Liver (tissue), 9 donors: ENCODE data around the gene EVX1. TPM values are rescaled to one million over a fixed set of nuclear protein-coding genes. Genes with fewer than 3 reads are reported as not detected.

Experiments used
- DNase-seq: peaks from one replicate; pipeline ENCODE4 v3.0.0-alpha.2; 2017; ENCODE audit warnings: low spot score
- H3K27ac ChIP-seq, 2 donors: one replicate each; pipeline ENCODE4 v1.7.0; 2013; ENCODE audit warnings: inconsistent platforms in 2 of 2, low read length in 2 of 2, control low read depth in 1 of 2, low read depth in 1 of 2, mild to moderate bottlenecking in 1 of 2
- H3K27me3 ChIP-seq, 4 donors: one replicate each; pipeline versions ENCODE4 v1.6.1 to v1.7.0; 2013; ENCODE audit warnings: low read length in 3 of 4, inconsistent platforms in 1 of 4, mild to moderate bottlenecking in 1 of 4, moderate library complexity in 1 of 4; ENCODE audit not compliant: control insufficient read depth in 4 of 4, insufficient read depth in 4 of 4
- H3K36me3 ChIP-seq, 4 donors: one replicate each; pipeline versions ENCODE4 v1.6.1 to v1.7.0; 2013; ENCODE audit warnings: low read length in 3 of 4, mild to moderate bottlenecking in 3 of 4, low read depth in 1 of 4, moderate library complexity in 1 of 4; ENCODE audit not compliant: control insufficient read depth in 4 of 4, insufficient read depth in 3 of 4
- H3K4me1 ChIP-seq, 4 donors: one replicate each; pipeline versions ENCODE4 v1.6.1 to v1.7.0; 2013; ENCODE audit warnings: low read length in 3 of 4, mild to moderate bottlenecking in 3 of 4, moderate library complexity in 1 of 4; ENCODE audit not compliant: control insufficient read depth in 4 of 4, insufficient read depth in 4 of 4
- H3K4me3 ChIP-seq, 3 donors: one replicate each; pipeline versions ENCODE4 v1.6.1 to v1.7.0; 2013; ENCODE audit warnings: low read length in 3 of 3, control low read depth in 1 of 3, low read depth in 1 of 3, mild to moderate bottlenecking in 1 of 3
- H3K9ac ChIP-seq, 2 donors: one replicate each; pipeline ENCODE4 v1.7.0; 2013; ENCODE audit warnings: low read length in 2 of 2, mild to moderate bottlenecking in 2 of 2, moderate library complexity in 2 of 2, control low read depth in 1 of 2, low read depth in 1 of 2
- H3K9me3 ChIP-seq, 4 donors: one replicate each; pipeline versions ENCODE4 v1.6.1 to v1.7.0; 2013; ENCODE audit warnings: low read length in 3 of 4; ENCODE audit not compliant: control insufficient read depth in 4 of 4
- CTCF ChIP-seq: fragments of 150-350 bp; IDR thresholded peaks from 2 replicates; pipeline ENCODE4 v1.5.1; 2017; ENCODE audit warnings: improper control_type of control experiment, low read depth, low read length; ENCODE audit not compliant: missing input control
- EGR1 ChIP-seq, 2 donors: IDR thresholded peaks; 2 replicates each; pipeline ENCODE4 v1.6.1; 2016 to 2018; ENCODE audit warnings: antibody characterized with exemption in 2 of 2, low read depth in 2 of 2
- FOXA1 ChIP-seq: IDR thresholded peaks from 2 replicates; pipeline ENCODE4 v1.6.1; 2016; ENCODE audit warnings: antibody characterized with exemption
- GABPA ChIP-seq, 2 donors: IDR thresholded peaks in 1 of 2; conservative IDR thresholded peaks in 1 of 2; 2 replicates each; pipeline ENCODE4 v1.6.1; 2016; ENCODE audit warnings: antibody characterized with exemption in 2 of 2, mild to moderate bottlenecking in 1 of 2, moderate library complexity in 1 of 2
- HNF4G ChIP-seq: IDR thresholded peaks from 2 replicates; pipeline ENCODE4 v1.6.1; 2016; ENCODE audit warnings: antibody characterized with exemption
- JUND ChIP-seq, 2 donors: IDR thresholded peaks; 2 replicates each; pipeline ENCODE4 v1.6.1; 2016; ENCODE audit warnings: antibody characterized with exemption in 2 of 2
- NR2F2 ChIP-seq: IDR thresholded peaks from 2 replicates; pipeline ENCODE4 v1.6.1; 2016; ENCODE audit warnings: antibody characterized with exemption
- RAD21 ChIP-seq, 2 donors: IDR thresholded peaks; 2 replicates each; pipeline ENCODE4 v1.6.1; 2016; ENCODE audit warnings: antibody characterized with exemption in 2 of 2, mild to moderate bottlenecking in 2 of 2
- REST ChIP-seq: IDR thresholded peaks from 2 replicates; pipeline ENCODE4 v1.6.1; 2016; ENCODE audit warnings: antibody characterized with exemption, mild to moderate bottlenecking
- TAF1 ChIP-seq: conservative IDR thresholded peaks from 2 replicates; pipeline ENCODE4 v1.6.1; 2016; ENCODE audit warnings: antibody characterized with exemption, mild to moderate bottlenecking
- ZBTB33 ChIP-seq: IDR thresholded peaks from 2 replicates; pipeline ENCODE4 v1.6.1; 2016; ENCODE audit warnings: antibody characterized with exemption
- WGBS: extraction: QIAGEN DNeasy Blood & Tissue Kit; methylation state at CpG from one replicate; pipeline ENCODE4 v1.1.7; 2013; 5-methylcytosine and 5-hydroxymethylcytosine counted together
- polyA plus RNA-seq, 2 donors: library from polyadenylated mRNA; stranded (reverse) in 1 of 2; unstranded in 1 of 2; fragments of 200-250 nt in 1 of 2; fragments of >200 nt in 1 of 2; fragmentation: Nextera tagmentation in 1 of 2; extraction: Ambion mirVana in 1 of 2; gene quantifications; one replicate each; pipeline versions ENCODE4 v1.2.1 to v1.2.3, GENCODE V29; 2013 to 2015
- total RNA-seq, 2 donors: library from RNA; depleted of rRNA; stranded (reverse); fragments of >200 nt; gene quantifications; one replicate each; pipeline ENCODE4 v1.2.3, GENCODE V29; 2014
- donor health status: healthy.
- donor health status: healthy.
- donor health status: healthy.
- donor health status: healthy.
- donor health status: healthy.

EVX1 gene
- total and polyA plus RNA-seq, 4 donors: not detected

- no peak overlapping the region for H3K4me3 ChIP-seq
- no peak overlapping the region for H3K27ac ChIP-seq
- no peaks in the 10 kb centered on the region for H3K9me3 ChIP-seq
- no peaks in the 10 kb centered on the region for H3K36me3 ChIP-seq
- no peak overlapping the region for H3K9ac ChIP-seq
- H3K27me3 ChIP-seq: peaks cover 3 to 30% (median 12%) of the 10 kb centered on the region in 4 donors
- no peak for DNase-seq
- H3K4me1 ChIP-seq: peaks cover 0 to 5% (median 0%) of the 10 kb centered on the region in 4 donors
- TF ChIP-seq EGR1 (IDR thresholded peaks at IDR 0.05; ENCODE audit: low read depth in 2 of 2) (no peak), ZBTB33 (no peak), NR2F2 (no peak), RAD21 (IDR thresholded peaks at IDR 0.05) (no peak), CTCF (no peak)
These were observed 24.7 kb upstream of the EVX1 start for GRCh38 chr7:27217951-27218350.

- H3K4me1 ChIP-seq: no peaks in the 10 kb centered on the region
- no peaks in the 10 kb centered on the region for H3K36me3 ChIP-seq
- TF ChIP-seq REST (no peak), FOXA1 (no peak), JUND (IDR thresholded peaks at IDR 0.05) (no peak), TAF1 (no peak), CTCF (no peak), HNF4G (no peak), GABPA (IDR thresholded peaks at IDR 0.05 in 1 of 2, conservative IDR thresholded peaks at IDR 0.05 in 1 of 2) (no peak), ZBTB33 (no peak), NR2F2 (no peak)
- no peak for DNase-seq
- no peak overlapping the region for H3K27ac ChIP-seq
- no peak overlapping the region for H3K4me3 ChIP-seq
- no peak overlapping the region for H3K9ac ChIP-seq
- peaks cover 3 to 33% (median 12%) of the 10 kb centered on the region in 4 donors for H3K27me3 ChIP-seq
- H3K9me3 ChIP-seq: no peaks in the 10 kb centered on the region
- 68% methylated on average over 4 of the region's 4 CpGs for WGBS
These were observed 22.8 kb upstream of the EVX1 start for GRCh38 chr7:27219821-27220220.
